ENCODE measurements around the gene PLCD1.
"Not testable (repeated sequence)": the region's sequence is repeated elsewhere in the genome, so short reads cannot be mapped to it uniquely, and the experiment has no call there.

PLCD1 gene

GRCh38 chr3:38029400-38030125, at the start of gene PLCD1:
Gene PLCD1 (minus strand): TSS chr3:38029642. CDS start chr3:38029539, 103 bp downstream.
- DNase-seq = no peak

DNA sequence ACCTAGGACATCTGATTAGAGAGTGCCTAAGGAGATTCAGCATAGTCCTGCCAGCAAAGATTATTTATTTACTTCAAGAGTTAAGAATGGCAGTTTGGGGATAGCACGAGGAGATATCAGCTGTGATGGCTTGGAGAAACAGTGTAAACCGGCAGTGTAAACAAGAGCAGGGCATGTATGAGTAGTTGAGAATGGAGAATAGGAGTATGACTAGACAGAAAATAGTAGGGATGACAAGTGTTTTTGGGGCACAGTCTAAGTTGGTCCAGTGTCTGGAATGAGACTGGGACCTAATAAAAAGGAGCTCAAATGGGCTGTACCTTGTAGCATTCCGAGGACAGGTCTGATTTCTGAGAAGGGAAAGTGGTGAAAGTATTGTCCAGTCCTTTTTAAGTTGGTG, 47.6 kb upstream of the PLCD1 start:
- not testable (repeated sequence) for DNase-seq

GRCh38 chr3:38070013-38070412, 40.6 kb upstream of the PLCD1 start:
- DNase-seq = no peak

- DNase-seq = no peak
Observed at GRCh38 chr3:38067508-38068233, 38.2 kb upstream of the PLCD1 start.

DNA sequence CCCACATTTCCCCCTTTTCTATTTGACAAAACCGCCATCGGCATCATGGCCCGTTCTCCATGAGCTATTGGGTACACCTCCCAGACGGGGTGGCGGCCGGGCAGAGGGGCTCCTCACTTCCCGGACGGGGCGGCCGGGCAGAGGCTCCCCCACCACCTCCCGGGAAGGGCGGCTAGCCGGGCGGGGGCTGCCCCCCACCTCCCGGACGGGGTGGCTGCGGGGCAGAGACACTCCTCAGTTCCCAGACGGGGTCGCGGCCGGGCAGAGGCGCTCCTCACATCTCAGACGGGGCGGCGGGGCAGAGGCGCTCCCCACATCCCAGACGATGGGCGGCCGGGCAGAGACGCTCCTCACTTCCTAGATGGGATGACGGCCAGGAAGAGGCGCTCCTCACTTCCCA, 35.0 kb upstream of the PLCD1 start:
- DNase-seq = not testable (repeated sequence)

DNA sequence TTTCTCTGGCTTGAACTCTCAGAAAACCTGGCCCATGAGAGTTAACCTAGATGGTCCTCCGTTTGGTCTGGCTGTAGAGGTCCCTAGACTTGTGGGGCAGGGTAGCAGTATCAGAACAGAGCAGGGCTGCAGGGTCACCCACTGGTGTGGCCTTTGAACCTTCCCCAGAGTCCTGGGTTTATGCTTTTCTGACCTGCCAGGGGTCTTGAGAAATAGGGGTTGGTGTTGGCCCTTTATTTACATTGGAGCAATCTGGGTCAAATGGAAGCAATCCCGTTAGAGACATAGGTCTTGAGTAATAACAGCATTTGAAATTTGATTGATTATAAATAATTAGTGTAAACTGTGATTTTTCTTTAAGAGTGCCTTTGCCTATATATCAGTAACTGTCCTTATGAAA, 33.4 kb upstream of the PLCD1 start:
- no peak for DNase-seq

DNA sequence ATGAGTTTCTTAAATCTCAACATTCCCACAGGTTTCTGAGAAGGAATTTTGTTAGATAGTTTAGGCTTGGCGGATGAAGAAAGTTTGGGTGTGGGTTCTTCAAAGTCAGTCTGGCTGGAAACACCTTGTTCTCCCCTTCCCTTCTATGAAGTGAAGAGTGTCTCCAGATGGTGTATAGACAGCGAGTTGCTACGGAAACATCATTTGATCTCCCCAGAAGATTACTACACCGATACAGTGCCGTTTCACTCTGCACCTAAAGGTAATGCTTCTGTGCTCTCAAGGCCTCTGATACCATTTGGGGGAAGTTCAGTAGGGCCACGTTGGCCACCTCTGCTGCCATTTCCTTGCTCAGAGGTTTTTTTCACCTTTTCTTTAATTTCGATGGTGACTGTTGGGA, 30.1 kb upstream of the PLCD1 start:
- peak; percentile 43 to 76 for DNase-seq

DNA sequence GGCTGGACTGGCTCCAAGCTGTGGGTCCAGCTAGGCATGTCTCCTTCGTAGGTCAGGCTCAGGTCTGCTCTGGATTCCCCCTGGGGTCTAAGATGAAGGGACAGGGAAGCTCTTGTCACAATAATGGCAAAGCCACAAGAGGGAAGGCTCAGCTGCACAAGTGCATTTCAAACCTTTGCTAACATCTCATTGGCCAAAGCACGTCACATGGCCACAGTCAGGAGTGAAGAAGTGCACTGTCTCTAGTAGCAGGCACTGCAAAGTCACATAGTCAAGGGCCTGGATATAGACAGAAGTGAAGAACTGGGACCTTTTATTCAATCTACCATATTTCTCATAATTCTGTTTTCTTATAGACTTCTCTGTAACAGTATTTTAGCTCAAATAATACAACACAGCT, 29.7 kb upstream of the PLCD1 start:
- peak in 1 of 2 experiments; percentile 20 for DNase-seq

DNA sequence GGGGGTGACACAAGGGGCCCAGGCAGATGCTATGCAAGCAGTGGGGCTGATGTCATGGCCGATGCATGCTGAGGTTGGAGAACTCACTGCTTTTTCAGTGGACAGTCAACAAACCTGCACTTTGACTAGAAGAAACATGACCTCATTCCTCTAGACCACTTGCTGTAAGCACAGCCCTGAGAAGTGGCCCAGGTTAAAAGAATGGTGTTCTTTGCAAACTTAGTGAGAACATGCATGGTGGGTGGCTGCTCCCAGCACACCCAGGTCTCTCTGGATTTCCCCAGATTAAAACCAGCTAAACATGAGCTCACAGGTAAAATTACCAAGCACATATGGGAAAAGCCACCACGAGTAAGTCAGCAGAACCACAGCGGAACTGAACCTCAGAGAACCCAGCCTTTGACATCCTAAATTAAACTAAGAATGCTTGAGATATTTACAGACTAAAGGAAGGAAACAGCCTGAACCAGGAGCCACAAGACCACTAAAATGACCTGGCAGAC, 25.1 kb upstream of the PLCD1 start:
- no peak for DNase-seq

DNA sequence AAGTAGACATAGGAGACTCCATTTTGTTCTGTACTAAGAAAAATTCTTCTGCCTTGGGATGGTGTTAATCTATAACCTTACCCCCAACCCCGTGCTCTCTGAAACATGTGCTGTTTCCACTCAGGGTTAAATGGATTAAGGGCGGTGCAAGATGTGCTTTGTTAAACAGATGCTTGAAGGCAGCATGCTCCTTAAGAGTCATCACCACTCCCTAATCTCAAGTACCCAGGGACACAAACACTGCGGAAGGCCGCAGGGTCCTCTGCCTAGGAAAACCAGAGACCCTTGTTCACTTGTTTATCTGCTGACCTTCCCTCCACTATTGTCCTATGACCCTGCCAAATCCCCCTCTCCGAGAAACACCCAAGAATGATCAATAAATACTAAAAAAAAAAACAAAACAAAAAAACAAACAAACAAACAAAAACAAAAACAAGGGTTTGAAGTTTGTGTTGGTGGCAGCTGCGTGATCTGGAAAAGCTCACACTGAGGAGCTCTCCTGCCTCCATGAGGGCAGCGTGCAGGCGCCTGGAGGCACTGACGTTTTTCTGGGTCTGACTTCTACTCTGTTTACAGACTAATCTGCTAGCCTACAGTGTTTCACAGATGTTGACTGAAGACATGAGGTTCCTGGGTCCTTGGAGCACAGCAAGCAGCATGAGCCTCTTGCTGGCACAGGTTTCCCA, 24.5 kb upstream of the PLCD1 start:
- DNase-seq = peak; percentile 54 to 81

- DNase-seq = not testable (repeated sequence)
Observed at GRCh38 chr3:38053286-38053685, 23.8 kb upstream of the PLCD1 start.

DNA sequence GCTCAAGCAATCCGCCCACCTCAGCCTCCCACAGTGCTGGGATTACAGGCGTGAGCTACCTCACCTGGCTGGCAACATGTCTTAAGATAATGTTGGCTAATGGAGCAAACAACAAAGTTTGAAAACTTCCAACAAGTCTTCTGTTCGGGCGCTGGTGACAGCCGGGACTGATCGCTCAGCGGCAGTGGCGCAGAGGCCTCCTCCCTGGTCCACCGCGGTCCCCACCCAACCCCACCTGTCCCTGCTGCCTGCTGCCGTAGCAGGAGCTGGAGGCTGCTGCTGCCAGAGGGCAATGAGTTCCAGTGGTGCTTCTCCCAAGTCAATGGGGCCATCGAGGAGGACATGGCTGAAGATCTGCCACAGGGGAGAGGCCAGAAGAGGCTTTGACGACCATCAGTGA, 21.7 kb upstream of the PLCD1 start:
- DNase-seq = no peak

- no peak for DNase-seq
Observed at GRCh38 chr3:38049358-38050126, 20.1 kb upstream of the PLCD1 start.

DNA sequence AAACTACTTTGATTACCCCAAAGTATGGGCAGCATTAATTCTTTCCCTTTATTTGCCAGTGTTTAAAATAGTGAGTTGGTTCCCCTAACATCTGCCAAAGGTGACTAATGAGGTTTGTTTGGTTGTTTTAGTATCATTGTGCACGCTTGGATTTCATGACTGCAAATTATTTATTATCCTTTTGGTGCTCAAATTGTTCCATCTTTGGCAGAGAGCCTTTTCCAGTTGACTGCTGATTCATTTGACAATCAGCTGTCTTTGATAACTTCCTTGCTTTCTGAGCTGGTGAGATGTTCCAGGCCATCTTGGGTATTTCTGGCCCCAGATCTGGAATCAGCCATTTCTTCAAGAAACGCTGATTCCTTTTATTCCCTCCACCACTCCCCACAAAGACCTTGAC, 18.5 kb upstream of the PLCD1 start:
- DNase-seq = no peak

- DNase-seq = no peak
Observed at GRCh38 chr3:38046821-38047220, 17.4 kb upstream of the PLCD1 start.

DNA sequence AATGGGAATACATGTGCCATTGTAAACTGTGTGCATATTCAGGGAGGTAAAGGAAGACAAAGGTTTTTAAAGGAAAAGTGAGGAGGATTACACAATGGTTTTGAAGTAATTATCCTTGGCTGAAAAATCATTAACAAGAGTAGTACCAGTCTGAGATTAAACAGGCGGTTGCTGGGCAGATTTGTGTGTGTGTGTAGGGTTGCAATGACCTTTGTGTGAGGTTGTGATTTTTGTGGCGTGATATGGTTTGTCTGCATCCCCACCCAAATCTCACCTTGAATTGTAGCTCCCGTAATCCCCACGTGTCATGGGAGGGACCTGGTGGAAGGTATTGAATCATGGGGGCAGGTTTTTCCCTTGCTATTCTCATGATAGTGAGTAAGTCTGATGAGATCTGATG, 16.6 kb upstream of the PLCD1 start:
- DNase-seq = no peak

DNA sequence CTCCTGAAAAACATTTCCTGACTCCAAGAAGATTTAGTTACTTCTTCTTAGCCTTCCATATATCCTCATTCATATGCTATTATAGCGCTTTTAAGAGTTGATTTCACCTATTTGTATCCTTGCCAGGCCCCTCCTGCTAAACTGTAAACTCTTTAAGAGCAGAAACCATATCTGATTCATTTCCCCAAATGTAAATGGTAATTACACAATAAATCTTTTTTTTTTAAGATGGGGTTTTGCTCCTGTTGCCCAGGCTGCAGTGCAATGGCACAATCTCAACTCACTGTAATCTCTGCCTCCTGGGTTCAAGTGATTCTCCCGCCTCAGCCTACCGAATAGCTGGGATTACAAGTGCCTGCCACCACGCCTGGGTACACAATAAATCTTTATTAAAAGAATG, 14.0 kb upstream of the PLCD1 start:
- DNase-seq = no peak

GRCh38 chr3:38040401-38040800, 11.0 kb upstream of the PLCD1 start:
- DNase-seq = no peak

DNA sequence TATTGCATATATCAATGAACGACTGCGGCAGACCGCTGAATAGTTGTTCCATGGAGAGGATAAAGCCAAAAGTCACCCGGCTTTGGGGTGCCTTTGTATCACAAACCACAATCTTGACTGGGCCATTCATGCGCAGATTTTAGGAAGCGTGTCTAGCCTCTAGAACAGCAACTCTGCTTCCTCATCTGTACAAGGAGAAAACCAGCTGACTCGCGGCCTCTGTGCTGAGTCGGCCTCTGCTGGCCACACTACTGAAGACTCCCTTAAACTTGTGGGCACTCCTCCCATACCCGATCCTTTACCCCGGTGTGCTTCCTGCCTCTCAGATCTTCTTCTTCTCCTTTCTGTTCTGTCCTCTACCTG, 10.4 kb upstream of the PLCD1 start:
- peak in 1 of 2 experiments; percentile 3 for DNase-seq

DNA sequence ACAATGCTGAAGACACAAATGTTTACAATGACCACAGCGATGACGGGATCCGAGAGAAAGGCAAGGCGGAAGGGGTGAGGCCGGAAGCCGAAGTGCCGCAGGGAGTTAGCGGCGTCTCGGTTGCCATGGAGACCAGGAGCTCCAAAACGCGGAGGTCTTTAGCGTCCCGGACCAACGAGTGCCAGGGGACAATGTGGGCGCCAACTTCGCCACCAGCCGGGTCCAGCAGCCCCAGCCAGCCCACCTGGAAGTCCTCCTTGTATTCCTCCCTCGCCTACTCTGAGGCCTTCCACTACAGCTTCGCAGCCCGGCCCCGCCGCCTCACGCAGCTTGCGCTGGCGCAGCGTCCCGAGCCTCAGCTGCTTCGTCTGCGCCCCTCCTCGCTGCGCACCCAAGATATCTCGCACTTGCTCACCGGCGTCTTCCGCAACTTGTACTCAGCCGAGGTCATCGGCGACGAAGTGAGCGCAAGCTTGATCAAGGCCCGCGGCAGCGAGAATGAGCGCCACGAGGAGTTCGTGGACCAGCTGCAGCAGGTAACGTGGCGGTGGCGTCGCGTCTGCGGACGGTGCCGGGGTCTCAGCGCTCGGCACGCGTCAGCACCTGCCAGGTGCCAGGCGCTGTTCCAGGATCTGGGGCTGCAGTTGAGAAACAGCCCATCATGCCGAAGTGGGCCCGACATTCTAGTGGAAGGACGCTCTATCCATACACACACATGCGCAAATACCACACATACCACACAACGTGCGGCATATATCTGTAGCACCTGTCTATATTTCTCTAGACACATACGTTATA, 9.9 kb upstream of the PLCD1 start, which contains the start of gene DLEC1:
DLEC1 (plus strand) TSS at position 108 of the 798 bp plus-strand sequence; CDS start at position 126, 18 bp downstream.
- DNase-seq = peak; percentile 33 to 55

DNA sequence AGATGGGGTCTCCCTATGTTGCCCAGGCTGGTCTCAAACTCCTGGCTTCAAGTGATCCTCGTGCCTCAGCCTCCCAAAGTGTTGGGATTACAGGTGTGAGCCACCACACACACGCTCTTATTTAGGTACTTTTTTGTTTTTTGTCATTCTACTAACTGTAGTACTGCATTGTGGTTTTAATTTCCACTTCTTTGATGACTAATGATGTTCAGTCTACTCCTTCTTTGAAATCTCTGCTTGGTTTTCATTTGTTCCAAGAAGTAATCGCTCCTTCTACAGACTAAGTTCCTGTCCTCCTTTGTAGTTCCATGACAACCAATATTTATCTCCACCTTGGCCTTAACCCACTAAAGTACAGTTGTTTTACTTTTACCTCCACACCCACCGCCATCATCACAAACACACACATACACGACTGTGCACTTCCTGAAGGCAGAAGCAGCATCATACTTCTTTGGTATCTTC, 9.0 kb upstream of the PLCD1 start:
- DNase-seq = no peak

DNA sequence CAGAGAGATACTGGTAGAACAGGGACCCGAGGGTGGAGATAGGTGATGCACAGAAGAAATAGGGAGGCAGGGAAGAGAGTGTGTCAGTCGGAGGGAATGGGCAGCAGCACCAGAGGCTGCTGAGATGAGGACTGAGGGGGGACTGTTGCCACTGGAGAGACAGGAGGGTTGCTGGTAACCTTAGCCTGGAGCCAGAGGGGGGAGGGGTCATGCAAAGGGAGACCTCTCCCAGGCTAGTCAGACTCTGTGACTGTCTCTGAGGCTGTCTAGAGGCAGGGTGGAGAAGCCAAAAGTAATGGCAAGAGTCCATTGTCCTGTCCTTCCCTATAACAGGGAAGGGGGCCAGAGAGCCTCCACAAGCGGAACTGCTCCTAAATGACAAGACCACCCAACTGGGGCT, 7.5 kb upstream of the PLCD1 start:
- DNase-seq = no peak

Measured in NCI-H524 (cell line).